ENCODE results near the gene HPSE2.
"Not testable (repeated sequence)": the region's sequence is repeated elsewhere in the genome, so short reads cannot be mapped to it uniquely, and the experiment has no call there.

Gene HPSE2

GRCh38 chr10:99235658-99236626 lies at the start of gene HPSE2:
Gene HPSE2, minus strand, starts transcription at chr10:99235852.
- no peak for DNase-seq

GRCh38 chr10:99280472-99280871 lies 44.8 kb upstream of the HPSE2 start:
- DNase-seq: no peak

DNA sequence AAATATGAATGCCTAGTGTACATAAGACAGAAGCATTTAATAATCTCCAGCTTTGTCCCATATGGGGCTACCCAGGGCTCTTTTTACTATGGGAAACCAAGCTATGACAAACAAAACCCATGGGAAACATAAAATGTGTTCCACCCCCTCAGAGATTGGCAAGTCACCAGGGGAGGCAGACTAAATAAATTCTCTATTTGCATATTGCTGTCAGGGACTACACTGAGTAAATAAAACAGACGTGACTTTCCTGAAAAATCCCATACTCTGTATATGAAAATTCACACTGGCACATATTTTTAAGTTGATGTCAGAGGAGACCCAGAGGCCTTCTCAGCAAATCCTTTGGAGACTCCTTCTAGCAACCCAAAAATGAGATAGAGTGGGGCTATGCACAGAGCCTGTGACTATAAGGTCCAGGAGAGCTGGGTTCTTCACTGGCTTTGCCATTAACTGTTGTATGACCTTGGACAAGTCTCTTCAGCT lies 44.0 kb upstream of the HPSE2 start:
- DNase-seq: no peak

DNA sequence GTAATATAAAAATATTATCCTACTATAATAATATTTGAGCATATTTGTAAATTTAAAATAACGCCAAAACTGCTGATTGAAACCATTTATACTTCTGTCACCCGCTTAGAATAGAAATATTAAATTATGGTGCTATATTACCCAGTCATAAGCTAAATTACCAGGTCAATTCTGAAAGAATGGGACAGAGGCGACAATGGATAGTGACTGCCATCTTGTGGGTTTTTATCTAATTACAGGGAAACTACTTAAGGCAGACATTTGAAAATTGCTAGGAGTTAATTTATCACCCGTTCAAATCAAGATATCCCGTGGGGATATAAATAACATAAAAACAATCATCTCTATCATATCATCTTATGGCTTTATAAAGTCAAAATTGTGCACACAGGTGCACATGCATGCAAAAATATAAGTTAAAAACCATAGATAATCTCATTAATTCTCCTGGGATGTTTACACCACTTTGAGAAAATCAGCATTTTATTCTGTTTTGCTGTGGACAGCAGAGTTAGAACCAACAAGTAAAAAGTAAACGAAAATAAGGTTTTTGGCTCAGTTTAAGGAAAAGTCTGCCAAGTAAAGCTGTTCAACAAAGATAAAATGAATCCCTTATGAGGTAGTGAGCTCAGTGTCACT lies 41.3 kb upstream of the HPSE2 start:
- no peak for DNase-seq

DNA sequence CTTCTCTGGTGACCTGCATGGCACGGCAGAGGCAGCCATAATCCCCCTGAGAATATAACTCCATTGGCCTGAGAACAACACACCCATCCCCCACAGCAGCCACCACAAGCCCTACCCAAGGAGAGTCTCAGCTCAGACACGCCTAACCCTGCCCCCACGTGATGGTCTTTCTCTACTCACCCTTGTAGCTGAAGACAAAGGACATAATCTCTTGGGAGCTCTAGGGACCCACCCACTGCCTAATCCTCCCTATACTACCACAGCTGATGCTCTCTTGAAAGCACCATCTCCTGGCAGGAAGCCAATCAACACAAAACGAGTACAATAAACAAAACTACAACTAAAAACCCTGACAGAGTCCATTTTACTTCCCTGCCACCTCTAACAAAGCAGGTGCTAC lies 30.7 kb upstream of the HPSE2 start:
- no peak for DNase-seq

- no peak for DNase-seq
Observed at GRCh38 chr10:99248824-99249223, 13.2 kb upstream of the HPSE2 start.

DNA sequence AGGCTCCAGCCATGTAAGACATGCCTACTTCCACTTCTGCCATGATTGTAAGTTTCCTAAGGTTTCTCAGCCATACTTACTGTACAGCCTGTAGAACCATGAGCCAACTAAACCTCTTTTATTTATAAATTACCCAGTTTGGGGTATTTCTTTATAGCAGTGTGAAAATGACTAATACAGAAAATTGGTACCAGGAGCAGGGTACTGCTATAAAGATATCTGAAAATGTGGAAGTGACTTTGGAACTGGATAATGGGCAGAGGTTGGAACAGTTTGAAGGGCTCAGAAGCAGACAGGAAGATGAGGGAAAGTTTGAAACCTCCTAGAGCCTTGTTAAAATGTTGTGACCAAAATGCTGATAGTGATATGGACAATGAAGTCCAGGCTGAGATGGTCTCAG lies 12.2 kb upstream of the HPSE2 start:
- not testable (repeated sequence) for DNase-seq

GRCh38 chr10:99236627-99237309 lies 1.1 kb upstream of the HPSE2 start:
- DNase-seq: no peak

DNA sequence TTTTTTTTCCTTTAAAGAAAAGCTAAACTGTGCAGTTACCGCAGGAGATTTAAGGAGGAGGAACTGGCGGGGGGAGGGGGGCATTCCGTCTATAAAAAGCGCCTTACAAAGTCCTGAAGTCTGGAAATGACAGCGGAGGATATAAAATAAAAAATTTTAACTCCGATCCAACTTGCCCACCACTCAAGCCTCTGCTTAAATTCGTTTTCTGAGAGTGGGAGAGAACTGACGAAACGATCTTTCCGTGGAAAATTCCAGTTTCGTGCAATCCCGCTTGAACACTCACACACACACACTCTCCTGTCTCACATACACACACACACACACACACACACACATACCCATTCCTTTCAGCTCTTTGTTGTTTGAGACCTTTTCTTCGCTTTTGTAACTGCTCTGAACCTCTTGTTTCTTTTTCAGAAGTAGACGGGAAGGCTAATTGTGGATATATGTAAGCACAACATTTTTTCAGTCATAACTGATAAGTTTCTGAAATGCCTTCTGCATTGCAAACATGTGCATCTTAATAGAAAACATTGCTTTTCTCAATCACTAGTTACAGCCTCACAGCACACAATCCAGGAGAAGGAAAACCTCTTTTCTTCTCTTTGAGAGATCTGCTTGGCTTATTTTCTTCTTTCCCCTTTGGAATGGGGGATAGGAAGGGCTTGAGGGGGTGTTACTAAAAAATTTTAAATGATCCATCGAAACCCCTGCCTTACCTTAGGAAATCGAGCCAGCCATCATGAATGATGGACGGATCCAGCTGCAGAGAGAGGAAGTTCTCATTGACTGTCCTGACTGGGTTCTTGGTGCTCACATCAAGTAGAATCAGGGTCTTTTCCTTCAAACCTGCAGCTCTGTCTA lies 628 bp downstream of the HPSE2 start:
- DNase-seq: no peak

- peak; percentile 11 for DNase-seq
Observed at GRCh38 chr10:99234041-99234790, 1.4 kb downstream of the HPSE2 start.

DNA sequence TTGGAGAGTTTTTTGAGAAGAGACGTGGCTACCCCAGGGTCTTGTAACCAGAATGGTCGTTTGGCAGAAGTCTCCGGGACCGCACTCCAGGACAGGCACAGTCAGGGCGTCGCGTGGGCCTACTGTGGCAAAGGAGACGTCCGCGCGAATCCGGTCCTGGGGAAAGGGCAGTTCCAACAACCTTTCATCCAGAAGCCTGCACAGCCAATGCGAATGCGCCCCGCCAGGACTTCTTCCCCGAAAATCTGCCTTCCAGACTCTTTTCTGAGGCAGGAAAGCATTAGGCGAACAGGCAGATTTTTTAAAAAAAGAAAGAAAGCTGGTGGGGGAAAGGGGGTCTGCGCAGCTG lies 2.0 kb downstream of the HPSE2 start:
- DNase-seq: no peak

DNA sequence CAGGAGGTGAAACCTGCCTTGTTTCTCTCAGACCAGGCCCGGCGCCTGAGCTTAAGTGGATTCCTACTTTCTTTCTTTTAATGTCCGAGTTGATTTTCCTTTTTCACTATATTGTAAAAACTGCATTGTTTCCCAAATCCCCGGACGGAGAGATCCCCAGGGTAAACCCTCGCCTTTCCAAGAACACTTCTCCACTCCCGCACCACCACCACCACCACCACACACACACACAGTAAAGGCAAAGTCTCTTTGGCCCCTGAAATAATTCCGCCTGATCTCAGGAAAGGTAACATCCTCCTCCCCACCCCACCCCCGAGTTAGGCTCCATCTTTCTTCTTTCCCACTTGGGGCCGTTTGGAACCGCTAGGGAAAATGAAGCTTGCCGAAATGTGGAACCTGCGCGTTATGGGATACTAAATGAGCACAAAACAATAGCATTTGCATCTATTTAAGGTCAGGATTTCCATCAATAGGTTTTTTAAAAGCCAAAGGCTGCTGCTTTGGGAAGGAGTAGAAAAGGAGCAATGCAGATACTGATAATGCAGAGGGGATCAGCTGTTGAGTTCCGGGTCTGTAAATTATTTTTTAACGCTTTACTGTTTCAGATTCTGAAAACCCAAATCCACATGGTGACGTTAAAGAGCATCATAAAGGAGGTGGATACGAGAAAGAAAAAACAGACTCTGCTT lies 2.5 kb downstream of the HPSE2 start:
- DNase-seq: no peak

GRCh38 chr10:99232360-99232999 lies 3.2 kb downstream of the HPSE2 start:
- no peak for DNase-seq

DNA sequence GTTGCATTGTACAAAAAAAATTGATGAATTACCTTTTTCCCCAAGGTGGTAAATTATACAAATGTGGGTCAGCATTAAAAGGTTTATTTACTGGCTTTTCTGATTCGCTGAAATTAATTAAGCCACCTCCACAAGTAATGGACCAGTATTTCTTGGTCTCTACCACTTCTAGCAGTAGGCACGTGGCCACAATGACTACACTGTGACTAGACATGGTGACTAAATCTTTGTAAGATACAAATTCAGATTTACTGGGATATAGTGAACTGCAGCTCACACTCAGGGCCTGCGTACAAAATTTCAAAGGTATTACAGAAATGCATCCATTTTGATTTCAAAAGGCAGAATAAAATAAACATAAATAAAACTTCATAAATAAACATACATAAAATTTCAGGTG lies 10.9 kb downstream of the HPSE2 start:
- DNase-seq: no peak

GRCh38 chr10:99207340-99207739 lies 28.3 kb downstream of the HPSE2 start:
- DNase-seq: no peak

GRCh38 chr10:99203310-99203709 lies 32.3 kb downstream of the HPSE2 start:
- DNase-seq: no peak

- no peak for DNase-seq
Observed at GRCh38 chr10:99172950-99173349, 62.7 kb downstream of the HPSE2 start.

GRCh38 chr10:99172128-99172738 lies 63.4 kb downstream of the HPSE2 start:
- no peak for DNase-seq

- DNase-seq: no peak
Observed at GRCh38 chr10:99170116-99170675, 65.5 kb downstream of the HPSE2 start.

GRCh38 chr10:99161165-99161564 lies 74.5 kb downstream of the HPSE2 start:
- no peak for DNase-seq
